RKO (cell line): ENCODE results near the gene ABCB6.
A peak's percentile ranks its signal among the peaks of the same experiment; 100 is the strongest.
"Not testable (repeated sequence)": the region's sequence is repeated elsewhere in the genome, so short reads cannot be mapped to it uniquely, and the experiment has no call there.

Source experiments
- DNase-seq: peaks from one replicate; pipeline ENCODE4 v3.0.0-alpha.2; 2016; ENCODE audit warnings: low spot score

ABCB6 gene

DNA sequence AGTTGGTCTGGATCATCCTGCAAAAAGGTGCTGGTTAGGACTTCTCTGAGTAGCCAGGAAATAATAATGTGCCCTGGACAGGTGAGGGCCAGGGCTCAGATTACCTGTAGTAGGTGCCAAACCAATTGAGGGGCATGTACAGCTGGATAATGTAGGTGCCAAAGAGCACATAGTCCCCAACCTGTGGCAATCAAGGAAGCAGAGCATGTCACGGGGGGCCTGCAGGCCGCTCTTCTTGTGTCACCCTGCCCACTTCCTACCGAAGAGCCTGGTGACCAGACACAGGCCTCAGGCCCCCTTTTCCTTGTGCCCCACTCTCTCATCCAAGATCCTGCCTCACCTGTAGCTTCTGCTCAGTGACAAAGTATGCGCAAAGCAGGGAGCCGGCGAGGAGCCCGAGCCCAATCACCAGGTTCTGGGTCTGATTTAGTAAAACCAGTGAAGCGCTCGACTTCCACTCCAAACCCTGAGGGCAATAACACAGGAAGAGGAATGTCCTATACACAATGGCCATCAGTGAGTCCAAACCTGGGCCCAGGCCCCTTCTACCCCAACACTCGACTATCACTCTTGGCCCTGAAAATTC lies 5.2 kb downstream of the ABCB6 start:
- DNase-seq: no peak

- DNase-seq: no peak
Measured at GRCh38 chr2:219213026-219213415, 5.7 kb downstream of the ABCB6 start.

GRCh38 chr2:219210886-219211362 lies 7.8 kb downstream of the ABCB6 start:
- no peak for DNase-seq

GRCh38 chr2:219210196-219210885 lies 8.4 kb downstream of the ABCB6 start:
- DNase-seq: no peak

- no peak for DNase-seq
Measured at GRCh38 chr2:219209236-219210195, 9.2 kb downstream of the ABCB6 start.

- peak; percentile 39 for DNase-seq
Measured at GRCh38 chr2:219207884-219208740, 10.6 kb downstream of the ABCB6 start.

- DNase-seq: no peak
Measured at GRCh38 chr2:219207134-219207883, 11.4 kb downstream of the ABCB6 start.

DNA sequence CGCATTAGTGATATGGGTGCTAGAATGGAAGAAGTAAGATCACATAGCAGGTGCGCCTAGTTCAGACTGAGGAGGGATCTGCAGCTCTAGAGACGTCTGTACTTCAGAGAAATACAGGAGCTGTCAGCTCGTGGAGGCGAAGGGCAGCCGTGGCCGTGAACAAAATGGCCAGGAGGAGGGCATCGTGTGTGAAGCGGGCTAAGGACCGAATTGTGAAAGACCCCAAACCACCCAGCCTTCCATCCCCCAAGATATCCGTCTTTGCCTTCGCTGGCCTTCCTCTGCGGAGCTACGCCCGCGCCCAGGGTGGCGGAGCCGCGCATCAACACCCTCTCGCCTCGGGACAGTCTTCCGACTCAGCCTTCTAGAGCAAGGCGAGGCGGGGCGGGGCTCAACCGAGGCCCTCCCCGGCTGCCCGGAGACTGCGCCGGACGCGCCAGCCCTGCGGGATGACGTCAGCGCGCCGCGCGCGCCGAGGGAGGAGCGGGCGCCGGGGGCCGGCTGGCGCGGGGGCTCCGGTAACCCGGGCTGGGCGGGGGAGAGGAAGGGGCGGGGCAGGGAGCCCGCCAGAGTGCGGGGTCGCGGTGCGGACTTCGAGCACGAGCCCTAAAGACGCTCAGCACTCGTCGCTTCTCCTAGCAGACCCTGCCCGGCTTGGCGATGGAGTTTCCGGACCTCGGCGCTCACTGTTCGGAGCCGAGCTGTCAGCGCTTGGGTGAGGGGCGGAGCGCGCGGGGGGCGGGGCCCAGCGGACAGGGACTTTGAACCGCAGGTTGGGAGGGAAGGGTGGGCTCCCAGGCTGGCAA lies 12.2 kb downstream of the ABCB6 start, which contains the start of gene ZFAND2B:
Gene ZFAND2B (plus strand): TSS at position 455 of the 806 bp plus-strand sequence. CDS start 206 bp downstream, at position 661.
- peak; percentile 94 for DNase-seq

- no peak for DNase-seq
Measured at GRCh38 chr2:219205981-219206327, 12.8 kb downstream of the ABCB6 start.

DNA sequence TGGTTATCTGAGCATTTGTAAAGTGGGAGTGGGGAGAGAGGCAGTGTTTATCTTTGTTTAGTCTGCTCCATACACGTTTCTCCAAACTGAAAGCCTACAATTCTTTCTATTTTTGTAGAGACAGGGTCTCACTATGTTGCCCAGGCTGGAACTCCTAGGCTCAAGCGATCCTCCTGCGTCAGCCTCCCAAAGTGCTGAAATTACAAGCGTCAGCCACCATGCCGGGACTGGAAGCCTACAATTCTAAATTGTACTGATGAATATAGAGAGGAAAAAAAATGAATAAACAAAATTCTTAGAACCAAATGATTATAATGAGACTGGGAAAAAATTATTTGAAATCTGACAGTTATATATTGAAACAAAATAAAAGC lies 13.6 kb downstream of the ABCB6 start:
- no peak for DNase-seq

DNA sequence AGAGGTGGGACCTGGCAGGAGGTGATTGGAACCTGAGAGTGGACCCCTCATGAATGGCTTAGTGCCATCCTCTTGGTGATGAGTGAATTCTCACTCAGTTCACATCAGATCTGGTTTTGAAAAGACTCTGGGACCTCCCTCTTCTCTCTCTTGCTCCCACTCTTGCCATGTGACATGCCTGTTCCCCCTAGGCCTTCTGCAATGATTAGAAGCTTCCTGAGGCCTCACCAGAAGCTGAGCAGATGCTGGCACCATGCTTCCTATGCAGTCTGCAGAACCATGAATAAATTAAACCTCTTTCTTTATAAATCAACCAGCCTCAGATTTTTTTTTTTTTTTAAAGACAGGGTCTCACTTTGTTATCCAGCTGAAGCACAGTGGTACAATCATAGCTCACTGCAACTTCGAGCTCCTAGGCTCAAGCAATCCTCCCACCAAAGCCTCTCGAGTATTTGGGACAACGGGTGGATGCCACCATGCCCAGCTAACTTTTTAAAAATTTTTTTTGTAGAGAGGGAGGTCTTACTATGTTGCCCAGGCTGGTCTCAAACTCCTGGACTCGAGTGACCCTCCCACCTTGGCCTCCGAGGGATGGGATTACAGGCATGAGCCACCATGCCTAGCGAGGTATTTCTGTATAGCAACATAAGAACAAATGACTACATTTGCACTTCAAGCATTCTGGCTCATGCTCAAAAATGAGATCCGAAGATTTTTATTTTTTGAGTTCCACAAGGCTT lies 14.2 kb downstream of the ABCB6 start:
- DNase-seq: no peak

GRCh38 chr2:219201331-219201730 lies 17.4 kb downstream of the ABCB6 start:
- not testable (repeated sequence) for DNase-seq

DNA sequence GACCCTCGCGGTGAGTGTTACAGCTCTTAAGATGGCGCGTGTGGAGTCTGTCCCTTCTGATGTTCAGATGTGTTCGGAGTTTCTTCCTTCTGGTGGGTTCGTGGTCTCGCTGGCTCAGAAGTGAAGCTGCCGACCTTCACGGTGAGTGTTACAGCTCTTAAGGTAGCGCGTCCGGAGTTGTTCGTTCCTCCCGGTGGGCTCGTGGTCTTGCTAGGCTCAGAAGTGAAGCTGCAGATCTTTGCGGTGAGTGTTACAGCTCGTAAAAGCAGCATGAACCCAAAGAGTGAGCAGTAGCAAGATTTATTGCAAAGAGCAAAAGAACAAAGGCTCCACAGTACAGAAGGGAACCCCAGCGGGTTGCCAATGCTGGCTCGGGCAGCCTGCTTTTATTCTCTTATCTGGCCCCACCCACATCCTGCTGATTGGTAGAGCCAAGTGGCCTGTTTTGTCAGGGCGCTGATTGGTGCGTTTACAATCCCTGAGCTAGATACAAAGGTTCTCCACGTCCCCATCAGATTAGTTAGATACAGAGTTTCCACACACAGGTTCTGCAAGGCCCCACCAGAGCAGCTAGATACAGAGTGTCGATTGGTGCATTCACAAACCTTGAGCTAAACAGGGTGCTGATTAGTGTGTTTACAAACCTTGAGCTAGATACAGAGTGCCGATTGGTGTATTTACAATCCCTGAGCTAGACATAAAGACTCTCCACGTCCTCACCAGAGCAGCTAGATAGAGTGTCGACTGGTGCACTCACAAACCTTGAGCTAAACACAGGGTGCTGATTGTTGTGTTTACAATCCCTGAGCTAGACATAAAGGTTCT lies 18.0 kb downstream of the ABCB6 start:
- not testable (repeated sequence) for DNase-seq

DNA sequence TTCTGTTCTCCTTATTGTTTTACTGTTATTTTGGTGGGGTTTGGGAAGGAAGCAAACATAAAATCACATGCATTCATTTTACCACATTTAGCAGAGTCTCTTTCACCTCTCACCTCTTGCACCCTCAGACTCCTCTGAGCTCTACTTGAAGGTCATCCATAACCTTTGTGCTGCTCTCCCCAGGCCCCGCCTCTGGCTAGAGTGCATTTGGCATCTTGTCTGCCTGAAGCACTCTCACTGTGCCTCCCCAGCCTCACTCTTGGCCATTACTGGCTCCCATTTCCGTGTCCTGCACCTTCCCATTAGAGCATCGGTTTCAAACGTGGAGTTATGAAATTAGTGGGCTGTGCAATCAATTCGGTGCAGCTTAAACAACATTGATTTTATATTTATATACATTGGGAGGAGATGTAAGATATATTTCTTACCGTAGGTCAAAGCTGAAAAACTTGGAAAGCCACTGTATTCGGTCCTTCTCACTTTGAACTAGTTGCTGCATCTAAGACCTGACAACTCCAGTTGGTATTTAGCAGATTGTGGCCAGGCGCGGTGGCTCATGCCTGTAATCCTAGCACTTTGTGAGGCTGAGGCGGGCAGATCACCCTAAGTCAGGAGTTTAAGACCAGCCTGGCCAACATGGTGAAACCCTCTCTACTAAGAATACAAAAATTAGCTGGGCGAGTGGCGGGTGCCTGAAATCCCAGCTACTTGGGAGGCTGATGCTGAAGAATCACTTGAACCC lies 19.1 kb downstream of the ABCB6 start:
- no peak for DNase-seq

GRCh38 chr2:219198974-219199373 lies 19.8 kb downstream of the ABCB6 start:
- no peak for DNase-seq

DNA sequence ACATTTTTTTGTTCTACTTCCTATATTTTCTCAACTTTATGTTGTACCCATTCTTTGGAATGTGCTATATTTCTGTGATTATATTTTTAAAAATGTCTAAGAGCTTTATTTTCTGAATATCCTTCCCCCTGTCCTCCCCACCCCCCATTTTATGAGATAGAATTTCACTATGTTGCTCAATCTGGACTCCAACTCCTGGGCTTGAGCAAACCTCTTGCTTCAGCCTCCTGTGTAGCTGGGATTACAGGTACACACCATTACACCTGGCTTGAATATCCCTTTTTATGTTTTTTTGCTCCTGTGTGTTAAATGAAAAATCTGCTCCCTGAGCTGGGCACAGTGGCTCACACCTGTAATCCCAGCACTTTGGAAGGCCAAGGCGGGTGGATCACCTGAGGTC lies 21.4 kb downstream of the ABCB6 start:
- no peak for DNase-seq

- no peak for DNase-seq
Measured at GRCh38 chr2:219186754-219187456, 31.9 kb downstream of the ABCB6 start.
